ENCODE results near the gene CYB5B. TPM values are rescaled to one million over a fixed set of nuclear protein-coding genes. Genes with fewer than 3 reads are reported as not detected.

The CYB5B gene
- total and polyA plus RNA-seq, 12 donors, result 53.8 to 84.2 (median 71.7) TPM

GRCh38 chr16:69412287-69412686 lies 12.1 kb upstream of the CYB5B start:
- Histone ChIP-seq H3K4me3 (no peak overlapping the region), H3K9me3 (no peaks in the 10 kb centered on the region), H3K27ac (no peak overlapping the region), H3K27me3 (no peaks in the 10 kb centered on the region), H3K4me1 (peaks cover 0 to 23% (median 10%) of the 10 kb centered on the region in 9 donors), H3K36me3 (no peaks in the 10 kb centered on the region)
- ATAC-seq, result no peak
- no peak for DNase-seq
- intact Hi-C loops (cut with DNase I), result no loop called here
- TF ChIP-seq, protein P1, sequence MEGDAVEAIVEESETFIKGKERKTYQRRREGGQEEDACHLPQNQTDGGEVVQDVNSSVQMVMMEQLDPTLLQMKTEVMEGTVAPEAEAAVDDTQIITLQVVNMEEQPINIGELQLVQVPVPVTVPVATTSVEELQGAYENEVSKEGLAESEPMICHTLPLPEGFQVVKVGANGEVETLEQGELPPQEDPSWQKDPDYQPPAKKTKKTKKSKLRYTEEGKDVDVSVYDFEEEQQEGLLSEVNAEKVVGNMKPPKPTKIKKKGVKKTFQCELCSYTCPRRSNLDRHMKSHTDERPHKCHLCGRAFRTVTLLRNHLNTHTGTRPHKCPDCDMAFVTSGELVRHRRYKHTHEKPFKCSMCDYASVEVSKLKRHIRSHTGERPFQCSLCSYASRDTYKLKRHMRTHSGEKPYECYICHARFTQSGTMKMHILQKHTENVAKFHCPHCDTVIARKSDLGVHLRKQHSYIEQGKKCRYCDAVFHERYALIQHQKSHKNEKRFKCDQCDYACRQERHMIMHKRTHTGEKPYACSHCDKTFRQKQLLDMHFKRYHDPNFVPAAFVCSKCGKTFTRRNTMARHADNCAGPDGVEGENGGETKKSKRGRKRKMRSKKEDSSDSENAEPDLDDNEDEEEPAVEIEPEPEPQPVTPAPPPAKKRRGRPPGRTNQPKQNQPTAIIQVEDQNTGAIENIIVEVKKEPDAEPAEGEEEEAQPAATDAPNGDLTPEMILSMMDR (IDR thresholded peaks at IDR 0.05), result no peak
- WGBS, 2 donors, result 89 to 92% methylated on average over 12 of the region's 12 CpGs

DNA sequence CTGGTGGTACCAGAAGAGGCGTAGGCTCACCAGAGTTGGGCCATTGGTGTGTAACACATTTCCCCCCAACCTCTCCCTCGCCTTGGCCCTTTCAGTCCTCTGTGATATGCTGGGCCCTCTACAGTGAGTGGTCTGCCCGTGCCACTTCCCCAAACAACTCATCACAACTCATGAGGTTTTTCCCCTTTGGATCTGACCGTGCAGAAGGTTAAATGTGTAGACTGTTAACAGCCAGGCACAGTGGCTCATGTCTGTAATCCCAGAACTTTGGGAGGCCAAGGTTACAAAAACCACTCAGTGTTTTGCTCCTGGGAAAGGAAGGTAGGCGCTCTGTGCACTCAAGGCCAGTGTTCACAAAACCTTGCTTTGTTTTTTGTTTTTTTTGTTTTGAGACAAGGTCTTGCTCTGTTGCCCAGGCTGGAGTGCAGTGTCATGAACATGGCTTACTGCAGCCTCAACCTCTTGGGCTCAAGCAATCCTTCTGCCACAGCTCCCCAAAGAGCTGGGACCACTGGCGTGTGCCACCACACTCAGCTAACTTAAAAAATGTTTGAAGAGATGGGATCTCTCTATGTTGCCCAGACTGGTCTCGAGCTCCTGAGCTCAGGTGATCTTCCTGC lies 11.3 kb upstream of the CYB5B start:
- intact Hi-C loops (cut with DNase I), result no loop called here
- no peak for ATAC-seq

GRCh38 chr16:69417520-69418199 lies 6.8 kb upstream of the CYB5B start:
- no peaks in the 10 kb centered on the region for H3K27me3 ChIP-seq
- H3K9me3 ChIP-seq, result no peaks in the 10 kb centered on the region
- peaks cover 0 to 12% (median 4%) of the 10 kb centered on the region in 9 donors for H3K4me1 ChIP-seq
- WGBS, 2 donors, result 52 to 68% methylated on average over 7 of the region's 7 CpGs
- H3K4me3 ChIP-seq, result no peak overlapping the region
- H3K27ac ChIP-seq, result peak overlapping the region in 2 of 10 donors; percentile 31 to 56
- TF ChIP-seq, protein P1 (IDR thresholded peaks at IDR 0.05), result no peak
- no peaks in the 10 kb centered on the region for H3K36me3 ChIP-seq
- ATAC-seq (peak in 3 of 8 donors; percentile 70 to 96 (median 77)), DNase-seq (no peak)
- intact Hi-C loops (cut with DNase I), result no loop called here

More for the DNA sequence above, 11.3 kb upstream of the CYB5B start:
- WGBS, 2 donors, result 93% methylated on average over 7 of the region's 7 CpGs
- no peak for DNase-seq
- Histone ChIP-seq H3K27ac (no peak overlapping the region), H3K4me3 (no peak overlapping the region), H3K27me3 (no peaks in the 10 kb centered on the region), H3K9me3 (no peaks in the 10 kb centered on the region), H3K36me3 (no peaks in the 10 kb centered on the region), H3K4me1 (peaks cover 0 to 28% (median 17%) of the 10 kb centered on the region in 9 donors)
- TF ChIP-seq, protein P1 (IDR thresholded peaks at IDR 0.05), result no peak

DNA sequence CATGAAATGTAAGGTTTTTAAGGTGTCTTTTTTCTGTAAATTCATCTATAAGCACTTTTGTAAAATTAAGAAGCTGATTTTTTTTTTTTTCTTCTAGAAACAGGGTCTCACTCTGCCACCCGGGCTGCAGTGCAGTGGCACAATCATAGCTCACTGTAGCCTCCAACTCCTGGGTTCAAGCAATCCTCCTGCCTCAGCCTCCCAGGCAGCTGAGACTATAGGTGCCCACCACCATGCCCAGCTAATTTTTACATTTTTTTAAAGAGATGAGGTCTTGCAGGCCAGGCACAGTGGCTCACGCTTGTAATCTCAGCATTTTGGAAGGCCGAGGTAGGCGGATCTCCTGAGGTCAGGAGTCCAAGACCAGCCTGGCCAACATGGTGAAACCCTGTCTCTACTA lies 4.5 kb upstream of the CYB5B start:
- TF ChIP-seq, protein P1 (IDR thresholded peaks at IDR 0.05), result no peak
- H3K27me3 ChIP-seq, result no peaks in the 10 kb centered on the region
- ATAC-seq, result no peak
- no peaks in the 10 kb centered on the region for H3K36me3 ChIP-seq
- intact Hi-C loops (cut with DNase I), result loop anchor here in 5 of 10 donors (1.0 to 10.0 kb wide), 4 partner anchors 11 to 205 kb away; partner anchors contain the start of gene NFAT5 (in 2 of the 5)
- H3K9me3 ChIP-seq, result no peaks in the 10 kb centered on the region
- 90 to 95% methylated on average over 4 of the region's 4 CpGs for WGBS, 2 donors
- H3K4me1 ChIP-seq, result peaks cover 0 to 21% (median 9%) of the 10 kb centered on the region in 9 donors
- no peak overlapping the region for H3K27ac ChIP-seq
- no peak overlapping the region for H3K4me3 ChIP-seq
- no peak for DNase-seq

All from heart right ventricle (tissue), 16 donors.